H1 (cell line): ENCODE results near the gene TRIM47. TPM values are rescaled to one million over a fixed set of nuclear protein-coding genes. Genes with fewer than 3 reads are reported as not detected.
A peak's percentile ranks its signal among the peaks of the same experiment; 100 is the strongest.

ENCODE experiments used
- CTCF ChIA-PET: fragments of 300-600 bp; sonication (Branson Sonifier 250); formaldehyde crosslinking; loops from one replicate; lab custom pipeline; 2021; ENCODE audit not compliant: partially characterized antibody; lab: Charles Lee
- POLR2A ChIA-PET: fragments of 300-600 bp; sonication (Branson Sonifier 250); formaldehyde crosslinking; loops from one replicate; lab custom pipeline; 2021; ENCODE audit warnings: inconsistent platforms; ENCODE audit not compliant: partially characterized antibody; lab: Charles Lee
- DNase-seq, 2 experiments: peaks; one replicate each; pipeline versions ENCODE4 v3.0.0 to v3.0.0-alpha.2; 2010 to 2022; ENCODE audit warnings: low spot score in 2 of 2, low read depth in 1 of 2, mixed read lengths in 1 of 2
- FAIRE-seq: peaks from 2 replicates; lab custom pipeline; 2011; peaks lifted over from hg19 to GRCh38; lab: Jason Lieb, UNC
- H2AFZ ChIP-seq: 2 replicates; pipeline ENCODE4 v1.8.1; 2012; ENCODE audit warnings: low read length, inconsistent platforms
- H2AK5ac ChIP-seq: 2 replicates; pipeline ENCODE4 v1.6.1; 2013; ENCODE audit warnings: low read depth, low read length
- H2BK120ac ChIP-seq: replicated peaks from 2 replicates; pipeline ENCODE3; 2013; ENCODE audit warnings: low read depth, low read length, inconsistent platforms
- H2BK12ac ChIP-seq: 2 replicates; pipeline ENCODE4 v1.6.1; 2013; ENCODE audit warnings: low read depth, low read length
- H2BK15ac ChIP-seq: 2 replicates; pipeline ENCODE4 v1.6.1; 2013; ENCODE audit warnings: low read length
- H2BK20ac ChIP-seq: 2 replicates; pipeline ENCODE4 v1.6.1; 2013; ENCODE audit warnings: low read length
- H2BK5ac ChIP-seq: 2 replicates; pipeline ENCODE4 v1.6.1; 2013; ENCODE audit warnings: low read depth, low read length
- H3K14ac ChIP-seq: 2 replicates; pipeline ENCODE4 v1.6.1; 2013; ENCODE audit warnings: inconsistent platforms; ENCODE audit not compliant: insufficient read length
- H3K18ac ChIP-seq: 2 replicates; pipeline ENCODE4 v1.6.1; 2013; ENCODE audit warnings: low read length; ENCODE audit errors: extremely low read depth
- H3K23ac ChIP-seq: 2 replicates; pipeline ENCODE4 v1.6.1; 2013; ENCODE audit warnings: inconsistent platforms; ENCODE audit not compliant: insufficient read length
- H3K23me2 ChIP-seq: 2 replicates; pipeline ENCODE4 v1.6.1; 2013; ENCODE audit warnings: low read depth, low read length
- H3K27ac ChIP-seq: 2 replicates; pipeline ENCODE4 v1.6.1; 2011; ENCODE audit warnings: low read depth, low read length, inconsistent platforms
- H3K27me3 ChIP-seq, 4 experiments: replicated peaks in 1 of 4; 1 replicate in 1 of 4; 2 replicates in 3 of 4; pipeline versions ENCODE4 v1.6.1 to v1.8.1; 2011 to 2013; ENCODE audit warnings: low read length in 3 of 4, mild to moderate bottlenecking in 3 of 4, inconsistent platforms in 2 of 4, mixed read lengths in 2 of 4, moderate library complexity in 1 of 4; ENCODE audit not compliant: control insufficient read depth in 3 of 4, insufficient read depth in 3 of 4; ENCODE audit errors: extremely low read depth in 1 of 4
- H3K36me3 ChIP-seq, 4 experiments: 2 replicates each; pipeline versions ENCODE4 v1.6.1 to v1.8.1; 2011 to 2013; ENCODE audit warnings: mild to moderate bottlenecking in 4 of 4, low read length in 3 of 4, moderate library complexity in 2 of 4, control low read depth in 1 of 4, inconsistent platforms in 1 of 4; ENCODE audit not compliant: insufficient read depth in 4 of 4, control insufficient read depth in 2 of 4
- H3K4ac ChIP-seq: replicated peaks from 2 replicates; pipeline ENCODE3; 2013; ENCODE audit warnings: low read length, low read depth, mixed read lengths, inconsistent platforms; ENCODE audit not compliant: insufficient read length
- H3K4me1 ChIP-seq, 4 experiments: replicated peaks in 1 of 4; 1 replicate in 1 of 4; 2 replicates in 3 of 4; pipeline versions ENCODE4 v1.6.1 to v1.8.1; 2011 to 2013; ENCODE audit warnings: low read length in 3 of 4, inconsistent platforms in 2 of 4, mixed read lengths in 1 of 4; ENCODE audit not compliant: insufficient read depth in 4 of 4, control insufficient read depth in 3 of 4
- H3K4me2 ChIP-seq, 2 experiments: 2 replicates each; pipeline versions ENCODE4 v1.6.1 to v1.8.1; 2011 to 2013; ENCODE audit warnings: low read depth in 2 of 2, low read length in 2 of 2, control low read depth in 1 of 2, inconsistent platforms in 1 of 2, mild to moderate bottlenecking in 1 of 2; ENCODE audit not compliant: insufficient read depth in 1 of 2
- H3K4me3 ChIP-seq, 4 experiments: fragments of 200-600, 300-600 bp in 1 of 4; sonication (generic), shearing (Covaris generic), sonication (Bioruptor Twin) in 1 of 4; 2 replicates each; pipeline versions ENCODE4 v1.5.1 to v1.8.1; 2011 to 2016; ENCODE audit warnings: low read length in 4 of 4, low read depth in 3 of 4, control low read depth in 2 of 4, inconsistent platforms in 2 of 4, mild to moderate bottlenecking in 2 of 4, mixed read lengths in 1 of 4, moderate library complexity in 1 of 4; ENCODE audit not compliant: insufficient read depth in 2 of 4; ENCODE audit errors: extremely low read depth in 1 of 4
- H3K56ac ChIP-seq: replicated peaks from 2 replicates; pipeline ENCODE3; 2013; ENCODE audit warnings: low read depth, mild to moderate bottlenecking, mixed read lengths, low read length, inconsistent platforms; ENCODE audit not compliant: insufficient read length
- H3K79me1 ChIP-seq: 2 replicates; pipeline ENCODE4 v1.6.1; 2013; ENCODE audit warnings: low read depth, low read length, control low read depth
- H3K79me2 ChIP-seq, 2 experiments: 2 replicates each; pipeline versions ENCODE4 v1.6.1 to v1.8.1; 2012 to 2013; ENCODE audit warnings: low read length in 2 of 2, mild to moderate bottlenecking in 2 of 2, inconsistent platforms in 1 of 2; ENCODE audit not compliant: insufficient read depth in 2 of 2, control insufficient read depth in 1 of 2
- H3K9ac ChIP-seq, 4 experiments: replicated peaks in 1 of 4; 1 replicate in 1 of 4; 2 replicates in 3 of 4; pipeline versions ENCODE4 v1.6.1 to v1.8.1; 2011 to 2013; ENCODE audit warnings: low read depth in 3 of 4, low read length in 3 of 4, control low read depth in 2 of 4, mild to moderate bottlenecking in 2 of 4, moderate library complexity in 2 of 4, inconsistent platforms in 1 of 4; ENCODE audit errors: extremely low read depth in 1 of 4
- H3K9me3 ChIP-seq, 2 experiments: 2 replicates each; pipeline versions ENCODE4 v1.6.1 to v1.8.1; 2012 to 2013; ENCODE audit warnings: mild to moderate bottlenecking in 2 of 2, moderate library complexity in 2 of 2, control low read depth in 1 of 2, inconsistent platforms in 1 of 2, low read depth in 1 of 2, low read length in 1 of 2, mixed read lengths in 1 of 2; ENCODE audit not compliant: insufficient read depth in 2 of 2
- H4K20me1 ChIP-seq, 2 experiments: replicated peaks in 1 of 2; 2 replicates each; pipeline versions ENCODE3 to v1.8.1; 2011 to 2013; ENCODE audit warnings: inconsistent platforms in 2 of 2, low read length in 2 of 2, mild to moderate bottlenecking in 1 of 2; ENCODE audit not compliant: insufficient read depth in 2 of 2, control insufficient read depth in 1 of 2
- H4K5ac ChIP-seq: 2 replicates; pipeline ENCODE4 v1.6.1; 2013; ENCODE audit warnings: low read length, low read depth, mixed read lengths, inconsistent platforms; ENCODE audit not compliant: insufficient read length
- H4K8ac ChIP-seq: 2 replicates; pipeline ENCODE4 v1.8.0; 2013; ENCODE audit warnings: mild to moderate bottlenecking, moderate library complexity, low read length, inconsistent platforms; ENCODE audit not compliant: insufficient read depth; ENCODE audit errors: extremely low read depth
- H4K91ac ChIP-seq: replicated peaks from 2 replicates; pipeline ENCODE3; 2013; ENCODE audit warnings: low read length, mixed read lengths, inconsistent platforms; ENCODE audit not compliant: insufficient read length
- POU5F1 ChIP-seq: IDR thresholded peaks from 2 replicates; pipeline ENCODE4 v1.6.1; 2011; ENCODE audit warnings: low read depth, mild to moderate bottlenecking, low read length, moderate library complexity
- SIN3A ChIP-seq, 2 experiments: IDR thresholded peaks in 1 of 2; conservative IDR thresholded peaks in 1 of 2; 2 replicates each; pipeline ENCODE4 v1.6.1; 2011 to 2012; ENCODE audit warnings: low read length in 2 of 2, improper control_type of control experiment in 1 of 2, low read depth in 1 of 2, mild to moderate bottlenecking in 1 of 2
- SP1 ChIP-seq: IDR thresholded peaks from 2 replicates; pipeline ENCODE4 v1.6.1; 2011; ENCODE audit warnings: low read depth, low read length
- SRF ChIP-seq: IDR thresholded peaks from 2 replicates; pipeline ENCODE4 v1.6.1; 2011; ENCODE audit warnings: mild to moderate bottlenecking, low read depth, low read length, moderate library complexity
- TCF12 ChIP-seq: IDR thresholded peaks from 2 replicates; pipeline ENCODE4 v1.6.1; 2011; ENCODE audit warnings: low read depth, mild to moderate bottlenecking, low read length
- WGBS, 2 experiments: shearing (Covaris generic) in 1 of 2; methylation state at CpG; one replicate each; pipeline versions ENCODE4 v1.1.6 to v1.1.7; 2013 to 2015; ENCODE audit warnings: low lambda C conversion rate in 2 of 2, mixed read lengths in 2 of 2, inconsistent platforms in 1 of 2, low coverage in 1 of 2, missing lambda C conversion rate in 1 of 2; ENCODE audit not compliant: insufficient replicate concordance in 2 of 2, insufficient coverage in 1 of 2, insufficient read length in 1 of 2; ENCODE audit errors: extremely low coverage in 1 of 2, missing lambda C conversion rate in 1 of 2; 5-methylcytosine and 5-hydroxymethylcytosine counted together
- polyA plus RNA-seq, 7 experiments: library from polyadenylated mRNA; depleted of rRNA in 3 of 7; stranded (reverse) in 5 of 7; unstranded in 2 of 7; fragments of >200 nt in 5 of 7; fragments of 200-250 nt in 2 of 7; gene quantifications; 1 replicate in 5 of 7; 2 replicates in 1 of 7; 4 replicates in 1 of 7; pipeline versions ENCODE4 v1.2.1 to v1.2.3, GENCODE V29; 2011 to 2013; ENCODE audit warnings: missing spikeins in 2 of 7, mixed read lengths in 2 of 7
- total RNA-seq: library from RNA; stranded (reverse); fragmentation: NEBNext Ultra II Directional; extraction: Animal tissue kit (Norgen Biotek cat#: 25700); gene quantifications from 2 replicates; pipeline ENCODE4 v1.2.1, GENCODE V29; 2021
- TF ChIP-seq, protein P1 (sequence below): IDR thresholded peaks from 2 replicates; pipeline ENCODE4 v1.6.1; 2012; ENCODE audit warnings: low read length, inconsistent platforms

Gene TRIM47
- total and polyA plus RNA-seq, 2 of the 8 experiments (the other 6 are each of a cell fraction or from before 2014, with no cell fraction given), result 6.3 to 6.4 TPM

DNA sequence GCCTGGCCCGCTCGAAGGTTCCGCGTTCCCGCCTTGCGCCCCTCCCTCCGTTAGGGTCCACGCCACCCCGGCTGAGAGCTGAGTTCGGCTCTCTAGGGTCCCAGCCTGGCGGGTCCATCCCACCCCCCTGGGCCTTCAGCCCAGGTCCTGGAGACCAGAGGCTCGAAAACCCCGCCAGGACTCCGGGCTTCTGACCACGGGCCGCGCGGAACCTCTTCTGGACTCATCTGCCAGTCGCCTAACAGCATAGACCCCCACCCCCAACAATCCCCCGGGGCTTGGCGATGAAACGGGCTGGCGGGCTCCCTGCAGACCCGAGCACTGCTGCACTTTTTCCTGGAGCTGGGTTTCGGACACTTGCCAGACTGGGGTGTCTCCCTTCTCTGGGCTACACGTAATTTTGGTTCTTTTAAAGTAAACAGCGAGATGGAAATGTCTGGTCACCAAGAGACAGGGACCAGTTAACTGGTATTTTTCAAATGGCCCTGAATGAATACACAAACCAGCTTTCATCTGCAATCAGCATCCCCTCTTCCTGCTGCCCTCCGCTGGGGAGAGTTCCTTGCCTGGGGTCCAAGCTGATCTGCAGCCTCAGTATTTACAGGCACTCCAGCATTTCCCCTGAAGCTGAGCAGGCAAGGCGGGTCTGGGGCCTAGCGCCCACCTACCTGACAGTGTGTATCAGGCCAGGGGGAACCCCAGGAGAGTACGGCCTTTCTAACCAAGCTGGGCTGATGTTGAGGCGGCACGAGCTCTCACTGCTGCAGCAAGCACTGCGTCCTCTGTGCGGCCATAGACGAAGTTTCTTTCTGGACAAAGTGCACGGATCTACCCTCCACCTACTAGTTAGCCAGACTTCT lies 19.0 kb upstream of the TRIM47 start:
- Histone ChIP-seq H4K8ac (peak overlapping the region; percentile 86), H3K14ac (no peak overlapping the region), H2AFZ (no peak overlapping the region), H3K4ac (no peak overlapping the region), H3K56ac (peak overlapping the region; percentile 55), H3K4me1 (peaks cover 4 to 25% (median 13%) of the 10 kb centered on the region in 4 experiments), H3K23me2 (peaks cover 8% of the 10 kb centered on the region), H2AK5ac (no peak overlapping the region), H4K5ac (peak overlapping the region; percentile 73), H3K18ac (no peak overlapping the region), H3K4me2 (peak overlapping the region; percentile 56 to 95), H3K79me1 (peaks cover 3% of the 10 kb centered on the region; the same call in 1 of the 2 replicates), H3K9me3 (no peaks in the 10 kb centered on the region), H3K27me3 (no peaks in the 10 kb centered on the region), H3K36me3 (peaks cover 5 to 35% (median 23%) of the 10 kb centered on the region in 4 experiments; a peak in 7 of 8 replicates), H3K79me2 (peaks cover 0 to 18% of the 10 kb centered on the region in 2 experiments; a peak in 1 of 4 replicates), H4K91ac (peak overlapping the region; percentile 62), H3K9ac (peak overlapping the region in 2 of 4 experiments; percentile 45 to 91; a peak in 2 of 7 replicates), H4K20me1 (peaks cover 2 to 11% of the 10 kb centered on the region in 2 experiments), H2BK12ac (0 out of 2 replicates have a peak overlapping the region, but pooled peaks have one; percentile 17), H2BK5ac (no peak overlapping the region; the same call in 1 of the 2 replicates), H3K23ac (no peak overlapping the region), H3K27ac (0 out of 2 replicates have a peak overlapping the region, but pooled peaks have one; percentile 38), H2BK120ac (no peak overlapping the region), H3K4me3 (peak overlapping the region; percentile 58 to 96 (median 80)), H2BK20ac (no peak overlapping the region), H2BK15ac (no peak overlapping the region)
- ChIA-PET CTCF (interaction anchor here (0.9 to 51.3 kb wide), 15 partner anchors 9 to 114 kb away, joined by 3 to 885 read pairs (median 5); partner anchors contain the start of gene CDK3), POLR2A (interaction anchor here (0.6 to 12.1 kb wide), 21 partner anchors 7 to 184 kb away, joined by 3 to 143 read pairs (median 5); partner anchors contain the start of genes CDK3, FBF1, MRPL38 and TRIM47)
- no peak for FAIRE-seq
- DNase-seq, result no peak
- WGBS, 2 experiments, result 51% methylated on average over 32 of the region's 37 CpGs; no CpG with 5 or more reads in 1 of the 2 experiments
- TF ChIP-seq POU5F1 (no peak), SRF (no peak), TCF12 (no peak), SIN3A (conservative IDR thresholded peaks at IDR 0.05 in 1 of 2, IDR thresholded peaks at IDR 0.05 in 1 of 2; ENCODE audit: low read depth in 1 of 2, low read length in 2 of 2) (0 out of 4 replicates have a peak, but pooled peaks of 1 of the 2 experiments have one; percentile 22), SP1 (no peak)
- TF ChIP-seq, protein P1, sequence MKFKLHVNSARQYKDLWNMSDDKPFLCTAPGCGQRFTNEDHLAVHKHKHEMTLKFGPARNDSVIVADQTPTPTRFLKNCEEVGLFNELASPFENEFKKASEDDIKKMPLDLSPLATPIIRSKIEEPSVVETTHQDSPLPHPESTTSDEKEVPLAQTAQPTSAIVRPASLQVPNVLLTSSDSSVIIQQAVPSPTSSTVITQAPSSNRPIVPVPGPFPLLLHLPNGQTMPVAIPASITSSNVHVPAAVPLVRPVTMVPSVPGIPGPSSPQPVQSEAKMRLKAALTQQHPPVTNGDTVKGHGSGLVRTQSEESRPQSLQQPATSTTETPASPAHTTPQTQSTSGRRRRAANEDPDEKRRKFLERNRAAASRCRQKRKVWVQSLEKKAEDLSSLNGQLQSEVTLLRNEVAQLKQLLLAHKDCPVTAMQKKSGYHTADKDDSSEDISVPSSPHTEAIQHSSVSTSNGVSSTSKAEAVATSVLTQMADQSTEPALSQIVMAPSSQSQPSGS, result 0 out of 2 replicates have a peak, but pooled peaks have one; percentile 12
